ENCODE results near the gene CSF1.

Gene CSF1

DNA sequence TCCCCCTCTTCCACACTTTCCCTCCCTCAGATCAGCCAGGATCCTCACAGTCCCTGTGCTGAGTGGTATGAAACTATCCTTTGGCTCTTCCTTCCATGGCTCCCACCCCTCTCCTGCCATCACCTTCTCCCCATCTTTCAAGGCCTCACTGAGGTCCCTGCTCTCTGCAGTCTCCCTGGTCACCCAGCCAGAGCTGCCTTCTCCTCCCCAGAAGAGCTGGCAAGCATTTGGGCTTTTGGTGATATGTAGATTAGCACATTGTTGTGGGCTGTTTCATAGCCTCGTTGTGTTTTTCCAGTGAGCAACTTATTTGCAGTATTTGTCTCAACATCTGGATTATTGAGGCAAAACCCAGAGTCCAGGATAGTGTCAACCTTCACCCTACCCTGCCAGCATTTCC, 2.2 kb downstream of the CSF1 start:
- peaks cover 9% of the 10 kb centered on the region for H3K36me3 ChIP-seq
- TF ChIP-seq, protein P1, sequence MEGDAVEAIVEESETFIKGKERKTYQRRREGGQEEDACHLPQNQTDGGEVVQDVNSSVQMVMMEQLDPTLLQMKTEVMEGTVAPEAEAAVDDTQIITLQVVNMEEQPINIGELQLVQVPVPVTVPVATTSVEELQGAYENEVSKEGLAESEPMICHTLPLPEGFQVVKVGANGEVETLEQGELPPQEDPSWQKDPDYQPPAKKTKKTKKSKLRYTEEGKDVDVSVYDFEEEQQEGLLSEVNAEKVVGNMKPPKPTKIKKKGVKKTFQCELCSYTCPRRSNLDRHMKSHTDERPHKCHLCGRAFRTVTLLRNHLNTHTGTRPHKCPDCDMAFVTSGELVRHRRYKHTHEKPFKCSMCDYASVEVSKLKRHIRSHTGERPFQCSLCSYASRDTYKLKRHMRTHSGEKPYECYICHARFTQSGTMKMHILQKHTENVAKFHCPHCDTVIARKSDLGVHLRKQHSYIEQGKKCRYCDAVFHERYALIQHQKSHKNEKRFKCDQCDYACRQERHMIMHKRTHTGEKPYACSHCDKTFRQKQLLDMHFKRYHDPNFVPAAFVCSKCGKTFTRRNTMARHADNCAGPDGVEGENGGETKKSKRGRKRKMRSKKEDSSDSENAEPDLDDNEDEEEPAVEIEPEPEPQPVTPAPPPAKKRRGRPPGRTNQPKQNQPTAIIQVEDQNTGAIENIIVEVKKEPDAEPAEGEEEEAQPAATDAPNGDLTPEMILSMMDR (IDR thresholded peaks at IDR 0.05; ENCODE audit: low read depth, low read length) = no peak
- no peak overlapping the region for H3K27ac ChIP-seq
- H3K27me3 ChIP-seq (ENCODE audit: insufficient read depth, low read depth, severe bottlenecking) = peaks cover 9% of the 10 kb centered on the region
- H3K4me3 ChIP-seq (ENCODE audit: low read depth, low read length) = no peak overlapping the region
- H3K9me3 ChIP-seq (ENCODE audit: severe bottlenecking) = no peaks in the 10 kb centered on the region
- no peak for DNase-seq

DNA sequence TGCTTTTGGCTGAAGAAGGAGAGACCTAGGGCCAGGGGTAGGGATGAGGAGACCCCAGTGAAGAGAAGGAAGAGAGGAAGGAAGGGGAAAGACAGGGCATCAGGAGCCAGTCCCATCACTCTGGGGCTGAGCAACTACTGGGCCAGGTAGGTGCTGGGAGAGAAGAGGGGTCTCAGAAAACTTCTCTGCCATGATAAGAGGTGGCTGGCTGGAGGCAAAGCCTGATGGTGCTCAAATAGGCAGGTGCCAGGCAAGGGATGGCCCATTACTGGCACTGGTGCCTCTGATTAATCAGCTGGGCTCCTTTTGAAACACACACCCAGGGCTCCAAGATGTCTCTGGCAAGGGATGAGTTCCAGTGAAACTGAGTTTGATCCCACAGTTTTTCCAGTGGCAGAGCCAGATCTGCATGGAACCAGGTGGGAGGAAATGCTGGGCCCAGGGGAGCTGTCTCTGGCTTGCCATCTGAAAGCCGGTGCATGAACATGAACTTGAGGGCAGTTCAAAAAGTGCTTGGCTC, 2.8 kb downstream of the CSF1 start:
- Histone ChIP-seq H3K4me3 (ENCODE audit: low read depth, low read length) (no peak overlapping the region), H3K36me3 (peaks cover 12% of the 10 kb centered on the region), H3K27ac (no peak overlapping the region), H3K9me3 (ENCODE audit: severe bottlenecking) (no peaks in the 10 kb centered on the region), H3K27me3 (ENCODE audit: insufficient read depth, low read depth, severe bottlenecking) (peaks cover 9% of the 10 kb centered on the region)
- no peak for DNase-seq
- TF ChIP-seq, protein P1 (IDR thresholded peaks at IDR 0.05; ENCODE audit: low read depth, low read length) = no peak

DNA sequence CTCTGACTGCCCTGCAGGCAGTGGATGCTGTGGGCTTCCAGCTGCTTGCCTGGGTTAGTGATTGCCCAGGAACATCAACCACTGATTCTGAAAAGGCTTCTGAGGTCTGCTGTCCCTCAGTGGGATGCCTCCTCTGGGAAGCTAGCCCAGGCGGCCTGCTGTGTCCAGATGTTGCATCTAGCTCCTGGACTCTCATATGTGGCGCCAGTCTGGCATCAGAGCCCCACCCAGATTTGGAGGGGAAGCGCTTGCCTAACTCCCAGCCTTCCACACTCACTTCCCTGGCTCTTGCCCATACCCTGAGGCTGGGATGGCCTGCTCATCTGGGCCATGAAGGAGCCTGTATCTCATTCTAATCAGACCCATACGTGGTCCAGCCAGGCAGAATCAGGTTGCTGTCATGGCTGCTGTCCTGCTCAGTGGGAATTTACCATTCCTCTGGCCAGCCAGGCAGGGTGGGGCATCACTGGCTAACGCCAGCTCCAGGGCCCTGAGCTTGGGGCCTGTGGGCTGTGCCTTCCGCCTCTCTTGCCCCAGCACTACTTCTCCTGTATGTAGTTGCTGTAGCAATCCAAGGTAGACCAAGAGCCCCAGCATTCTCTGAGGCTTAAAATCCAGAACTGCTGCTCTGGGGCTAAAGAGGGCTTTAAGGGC, 4.1 kb downstream of the CSF1 start:
- Histone ChIP-seq H3K27ac (no peak overlapping the region), H3K4me3 (ENCODE audit: low read depth, low read length) (no peak overlapping the region), H3K27me3 (ENCODE audit: insufficient read depth, low read depth, severe bottlenecking) (peaks cover 9% of the 10 kb centered on the region), H3K9me3 (ENCODE audit: severe bottlenecking) (no peaks in the 10 kb centered on the region), H3K36me3 (peaks cover 14% of the 10 kb centered on the region)
- TF ChIP-seq, protein P1 (IDR thresholded peaks at IDR 0.05; ENCODE audit: low read depth, low read length) = no peak
- DNase-seq = no peak

DNA sequence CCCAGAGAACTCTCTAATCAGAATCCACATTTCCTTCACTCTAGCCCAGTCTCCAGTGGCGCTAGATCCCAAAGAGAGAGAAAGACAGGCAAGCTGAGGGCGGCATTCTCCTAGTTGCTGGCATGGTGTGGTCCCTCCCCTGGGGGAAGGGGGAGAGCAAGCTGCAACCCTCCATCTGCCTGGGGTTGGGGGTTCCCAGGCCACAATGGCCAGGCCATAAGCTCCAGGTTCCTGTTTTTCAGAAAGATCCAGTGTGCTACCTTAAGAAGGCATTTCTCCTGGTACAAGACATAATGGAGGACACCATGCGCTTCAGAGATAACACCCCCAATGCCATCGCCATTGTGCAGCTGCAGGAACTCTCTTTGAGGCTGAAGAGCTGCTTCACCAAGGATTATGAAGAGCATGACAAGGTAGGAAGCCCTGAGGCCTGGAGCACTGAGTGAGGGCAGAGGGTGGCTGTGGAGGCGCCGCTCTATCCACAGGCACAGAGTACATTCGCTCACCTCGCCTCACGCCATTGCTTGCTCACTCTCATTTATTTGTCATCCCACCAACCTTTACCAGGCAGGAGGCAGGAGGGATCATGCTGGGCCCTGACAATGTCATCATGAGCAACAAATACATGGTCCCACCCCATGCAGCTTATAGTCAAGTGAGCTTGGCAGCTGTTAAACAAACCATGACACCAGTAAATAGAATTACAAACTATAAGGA, 6.6 kb downstream of the CSF1 start:
- Histone ChIP-seq H3K36me3 (peaks cover 14% of the 10 kb centered on the region), H3K27me3 (ENCODE audit: insufficient read depth, low read depth, severe bottlenecking) (no peaks in the 10 kb centered on the region), H3K4me3 (ENCODE audit: low read depth, low read length) (no peak overlapping the region), H3K9me3 (ENCODE audit: severe bottlenecking) (no peaks in the 10 kb centered on the region), H3K27ac (no peak overlapping the region)
- no peak for DNase-seq
- TF ChIP-seq, protein P1 (IDR thresholded peaks at IDR 0.05; ENCODE audit: low read depth, low read length) = no peak

DNA sequence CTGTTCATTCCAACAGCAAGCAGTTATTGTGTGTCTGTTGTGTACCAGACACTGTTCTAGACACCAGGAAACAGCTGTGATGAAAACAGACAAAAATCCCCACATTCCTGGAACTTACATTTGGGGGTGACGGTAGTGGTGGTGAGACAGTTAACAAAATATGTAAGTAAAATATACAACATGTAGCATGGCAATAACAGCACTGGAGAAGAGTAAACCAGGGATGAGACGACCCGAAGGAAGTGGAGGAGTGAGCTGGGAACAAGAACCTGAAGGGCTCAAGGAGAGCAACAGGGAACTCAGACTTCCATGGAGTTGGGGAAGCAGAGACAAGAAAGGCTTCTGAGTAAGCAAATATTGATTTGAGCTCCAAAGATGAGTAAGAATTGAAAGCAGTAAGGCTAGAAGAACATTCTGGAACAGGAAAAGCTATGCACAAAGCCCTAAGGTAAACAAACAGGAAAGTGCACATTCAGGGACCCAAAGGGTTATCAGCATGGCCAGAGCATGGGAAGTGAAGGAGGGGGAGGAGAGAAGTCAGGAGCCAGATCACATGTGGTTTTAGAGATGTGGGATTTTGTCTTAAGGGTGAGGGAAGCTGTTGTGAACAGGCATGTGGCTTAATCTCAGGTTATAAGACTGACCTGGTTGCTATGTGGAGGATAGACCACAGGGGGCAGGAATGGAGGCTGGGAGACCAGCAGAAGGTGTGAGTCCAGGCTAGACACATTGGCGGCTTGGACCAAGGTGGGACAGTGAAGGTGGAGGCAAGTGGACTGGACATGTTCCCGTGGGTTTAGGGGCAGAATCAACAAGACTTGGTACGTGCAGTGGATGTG, 7.3 kb downstream of the CSF1 start:
- peaks cover 14% of the 10 kb centered on the region for H3K36me3 ChIP-seq
- peak; percentile 42 for DNase-seq
- no peak overlapping the region for H3K4me3 ChIP-seq (ENCODE audit: low read depth, low read length)
- H3K27ac ChIP-seq = no peak overlapping the region
- TF ChIP-seq, protein P1 (IDR thresholded peaks at IDR 0.05; ENCODE audit: low read depth, low read length) = peak; percentile 60
- H3K27me3 ChIP-seq (ENCODE audit: insufficient read depth, low read depth, severe bottlenecking) = no peaks in the 10 kb centered on the region
- no peaks in the 10 kb centered on the region for H3K9me3 ChIP-seq (ENCODE audit: severe bottlenecking)
